Hippocampal formation (tissue), 2 donors: Measurements from ENCODE around the gene C16orf74.

Experiments
- DNase-seq, 2 donors: peaks; one replicate each; lab custom pipeline; 2025; lab: John Stamatoyannopoulos, UW

Gene C16orf74

DNA sequence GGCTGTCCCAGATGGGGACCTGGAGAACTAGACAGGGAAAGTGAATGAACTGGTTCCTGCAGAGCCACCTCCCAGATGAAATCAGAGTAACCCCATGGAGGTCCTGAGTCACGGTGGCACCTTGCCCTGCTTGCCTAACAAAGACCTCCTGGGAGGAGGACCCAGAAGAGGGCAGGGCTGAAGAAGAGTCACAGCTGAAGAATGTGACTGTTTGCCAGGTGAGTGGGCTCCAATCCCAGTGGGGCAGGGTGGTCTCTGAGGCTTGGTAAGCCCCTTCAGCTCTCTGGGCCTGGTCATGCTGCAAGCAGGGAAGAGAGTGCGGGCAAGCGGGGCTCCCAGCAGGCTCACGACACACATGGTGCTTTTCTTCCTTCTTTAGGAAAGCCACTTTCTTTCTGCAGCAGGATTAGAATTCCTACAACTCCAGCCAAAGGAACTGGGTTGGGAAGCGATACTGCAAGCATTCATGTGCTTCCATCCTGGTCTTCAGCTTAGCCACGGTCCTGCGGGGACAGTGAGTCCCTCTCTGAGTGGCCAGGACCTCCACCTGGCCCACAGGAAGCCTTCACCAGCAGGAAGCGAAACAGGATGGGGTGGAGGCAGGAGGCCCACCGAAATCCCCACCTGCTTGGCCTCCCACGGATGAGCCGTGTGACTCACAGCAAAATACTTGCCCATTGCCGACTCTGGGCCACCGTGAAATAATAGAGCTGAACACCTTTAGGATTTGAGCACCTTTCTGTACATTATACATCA, 4.3 kb downstream of the C16orf74 start:
- no peak for DNase-seq

DNA sequence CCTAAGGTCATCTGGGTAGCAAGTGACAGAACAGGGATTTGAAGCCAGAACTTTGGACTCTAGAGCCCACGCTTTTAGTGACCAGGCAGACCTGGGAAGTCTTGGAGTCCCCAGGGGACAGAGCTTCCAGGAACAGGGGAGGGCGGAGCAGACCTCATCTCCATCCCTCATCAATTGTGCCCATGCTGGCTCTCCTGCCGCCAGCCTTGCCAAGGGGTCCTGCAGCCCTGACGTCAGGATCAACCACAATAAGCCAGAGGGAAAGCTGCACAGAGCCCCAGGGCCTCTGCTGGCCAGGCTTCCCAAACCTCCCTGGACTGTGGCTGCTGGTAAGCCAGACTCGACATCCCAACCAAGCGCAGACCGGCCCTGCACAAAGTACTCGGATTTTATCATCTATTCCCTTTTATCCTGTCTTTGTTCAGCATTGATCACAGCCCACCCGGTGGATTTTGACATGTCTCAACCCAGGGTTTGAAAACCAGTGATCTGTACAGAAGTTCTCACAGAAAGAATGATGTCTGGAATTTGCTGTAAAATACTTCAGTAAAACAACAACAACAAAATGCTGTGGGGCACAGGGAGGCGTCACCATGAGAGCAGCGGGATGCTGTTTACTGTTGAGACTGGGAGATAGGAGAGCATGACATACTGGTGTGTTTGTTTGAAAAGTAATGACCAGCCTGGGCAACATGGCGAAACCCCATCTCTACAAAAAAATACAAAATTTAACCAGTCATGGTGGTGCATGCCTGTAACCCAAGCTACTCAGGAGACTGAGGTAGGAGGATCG, 11.8 kb downstream of the C16orf74 start:
- no peak for DNase-seq

- DNase-seq = no peak
Measured at GRCh38 chr16:85736921-85737320, 14.0 kb downstream of the C16orf74 start.

GRCh38 chr16:85735946-85736345, 14.9 kb downstream of the C16orf74 start:
- DNase-seq = no peak

GRCh38 chr16:85735225-85735635, 15.7 kb downstream of the C16orf74 start:
- no peak for DNase-seq

GRCh38 chr16:85734311-85735017, 16.4 kb downstream of the C16orf74 start:
- no peak for DNase-seq

- DNase-seq = no peak
Measured at GRCh38 chr16:85733839-85734170, 17.1 kb downstream of the C16orf74 start.

GRCh38 chr16:85733155-85733838, 17.6 kb downstream of the C16orf74 start:
- DNase-seq = no peak

- DNase-seq = no peak
Measured at GRCh38 chr16:85731179-85731578, 19.7 kb downstream of the C16orf74 start.

GRCh38 chr16:85730186-85730465, 20.8 kb downstream of the C16orf74 start:
- no peak for DNase-seq

DNA sequence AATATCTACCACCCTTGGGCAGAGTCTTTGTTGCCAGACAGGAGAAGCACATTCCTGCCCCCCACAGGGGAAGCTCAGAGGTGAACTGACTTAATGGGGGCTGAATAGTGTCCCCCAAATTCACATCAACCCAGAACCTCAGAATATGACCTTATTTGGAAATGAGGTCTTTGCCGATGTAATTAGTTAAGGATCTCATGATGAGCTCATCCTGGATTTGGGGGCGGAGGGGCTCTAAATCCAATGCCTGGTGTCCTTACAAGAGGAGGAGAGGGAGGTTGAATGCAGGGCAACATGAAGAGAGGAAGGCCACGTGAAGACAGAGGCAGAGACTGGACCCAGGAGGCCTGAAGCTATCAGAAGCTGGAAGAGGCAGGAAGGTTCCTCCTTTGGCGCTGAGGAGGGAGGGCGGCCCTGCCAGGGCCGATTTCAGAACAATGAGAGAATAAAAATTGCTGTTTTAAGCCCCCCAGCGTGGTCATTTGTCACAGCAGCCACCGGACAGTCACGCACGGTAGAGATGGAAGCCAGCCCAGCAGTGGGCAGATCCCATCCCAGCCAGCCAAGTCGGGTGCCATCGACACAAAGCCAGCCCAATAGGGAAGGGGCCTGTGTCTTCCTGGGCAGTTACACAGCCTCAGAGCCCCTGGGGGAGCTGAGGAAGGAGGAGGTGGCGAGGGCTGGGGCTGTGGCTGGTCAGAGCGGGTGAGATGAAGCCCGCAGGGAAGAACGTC, 21.3 kb downstream of the C16orf74 start:
- DNase-seq = no peak

DNA sequence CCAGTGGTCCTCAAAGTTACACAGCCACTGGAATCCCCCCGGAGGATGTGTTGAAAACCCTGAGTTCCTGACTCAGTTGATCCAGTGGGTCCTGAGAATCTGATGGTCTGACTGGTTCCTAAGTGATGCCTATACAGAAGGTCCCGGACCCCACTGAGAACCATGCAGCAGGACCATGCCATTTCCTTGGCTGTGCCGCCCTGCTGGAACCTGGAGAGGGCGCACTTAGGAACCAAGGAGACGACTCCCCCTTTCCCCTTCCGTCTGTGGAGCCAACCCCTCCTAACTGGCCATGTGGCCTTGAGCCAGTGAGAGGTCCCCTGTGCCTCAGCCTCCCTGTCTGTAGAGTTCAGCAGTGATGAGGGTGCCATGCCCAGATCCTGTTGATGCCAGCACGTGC, 22.0 kb downstream of the C16orf74 start:
- DNase-seq = no peak

DNA sequence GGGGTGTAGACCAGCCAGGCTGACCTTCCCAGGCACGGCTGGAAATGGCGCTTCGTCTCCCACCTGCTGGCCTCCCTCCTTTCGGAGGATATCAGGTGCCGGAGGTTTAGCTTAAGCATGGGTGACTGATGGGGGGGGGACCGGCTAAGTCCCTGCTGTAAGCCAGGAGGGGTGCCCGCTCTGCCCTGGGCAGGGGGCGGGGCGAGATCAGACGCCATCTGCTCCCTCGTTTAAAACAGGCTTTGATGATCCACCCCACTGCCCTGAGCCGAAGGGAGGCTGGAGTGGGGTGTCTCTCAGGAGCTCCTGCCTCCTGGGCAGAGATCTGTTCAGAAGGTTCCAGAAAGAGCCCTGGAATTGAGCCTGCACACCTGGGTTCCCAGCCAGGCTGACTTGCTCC, 26.0 kb downstream of the C16orf74 start:
- no peak for DNase-seq

DNA sequence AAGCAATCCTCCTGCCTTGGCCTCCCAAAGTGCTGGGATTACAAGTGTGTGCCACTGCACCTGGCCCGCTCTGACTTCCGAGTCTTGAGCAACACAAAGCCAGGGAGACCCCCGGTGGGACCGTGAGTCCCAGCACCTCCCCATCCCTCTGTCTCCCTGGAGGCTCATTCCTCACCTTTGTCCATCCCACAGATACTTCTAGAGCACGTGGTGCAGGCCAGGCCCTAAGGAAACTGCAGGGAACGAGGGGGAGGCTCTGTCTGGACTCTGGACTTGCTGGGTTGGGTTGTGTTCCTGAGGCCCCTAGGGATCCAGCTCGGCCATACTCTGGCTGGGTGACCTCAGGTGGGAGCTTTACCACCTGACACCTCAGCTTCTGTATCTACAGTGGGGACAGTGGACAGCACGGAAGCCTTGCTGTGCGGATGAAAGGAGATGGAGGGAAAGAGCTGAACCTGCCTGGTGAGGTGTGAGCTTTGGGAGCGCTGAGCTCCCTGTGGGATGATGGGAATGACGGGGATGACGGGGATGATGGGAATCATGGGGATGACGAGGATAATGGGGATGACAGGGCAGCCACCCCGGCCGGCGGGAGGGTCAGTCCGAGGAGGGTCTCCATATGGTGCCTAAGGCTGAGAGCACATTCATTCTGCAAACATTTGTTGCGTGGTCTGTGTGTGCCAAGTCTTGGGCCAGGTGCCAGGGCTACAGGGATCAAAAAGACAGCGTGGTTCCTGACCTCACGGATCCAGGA, 26.6 kb downstream of the C16orf74 start:
- DNase-seq = no peak

DNA sequence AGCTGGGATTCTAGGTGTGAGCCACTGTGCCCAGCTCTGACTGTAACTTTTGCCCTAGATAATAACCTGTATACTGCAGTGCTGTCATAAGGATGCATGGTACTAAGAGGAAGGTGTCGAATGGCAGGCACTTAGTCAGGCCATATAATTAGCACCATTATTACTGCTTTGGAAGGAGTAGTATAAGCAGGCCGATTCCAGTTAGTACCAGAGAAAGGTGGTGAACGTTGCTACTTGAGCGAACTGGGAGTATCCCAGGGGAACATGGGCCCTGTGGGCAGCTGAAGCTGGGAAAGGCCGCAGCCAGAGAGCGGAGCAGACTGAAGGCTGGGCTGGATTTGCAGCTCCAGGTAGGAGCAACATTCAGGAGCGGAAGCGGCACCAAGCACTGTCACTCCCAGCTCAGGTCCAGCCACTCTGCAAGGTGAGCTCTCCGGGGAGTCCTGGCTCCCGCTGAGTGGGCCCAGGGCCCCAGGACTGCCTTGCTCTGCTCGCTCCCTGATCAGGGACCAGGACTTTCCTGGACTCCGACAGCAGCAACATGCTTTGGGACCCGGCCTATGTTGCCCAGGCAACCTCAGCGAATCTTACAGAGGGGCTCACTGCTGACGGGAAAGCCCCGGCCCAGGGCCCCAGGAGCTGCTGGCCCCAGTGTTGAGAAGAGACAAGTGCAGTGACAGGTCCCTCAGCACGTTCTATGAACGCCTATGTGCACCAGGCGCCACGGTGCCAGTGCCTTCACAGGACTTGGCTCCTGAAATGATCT, 28.6 kb downstream of the C16orf74 start:
- DNase-seq = no peak

- DNase-seq = no peak
Measured at GRCh38 chr16:85720302-85720637, 30.6 kb downstream of the C16orf74 start.

- DNase-seq = no peak
Measured at GRCh38 chr16:85719605-85720301, 31.1 kb downstream of the C16orf74 start.

- no peak for DNase-seq
Measured at GRCh38 chr16:85718682-85719081, 32.2 kb downstream of the C16orf74 start.

DNA sequence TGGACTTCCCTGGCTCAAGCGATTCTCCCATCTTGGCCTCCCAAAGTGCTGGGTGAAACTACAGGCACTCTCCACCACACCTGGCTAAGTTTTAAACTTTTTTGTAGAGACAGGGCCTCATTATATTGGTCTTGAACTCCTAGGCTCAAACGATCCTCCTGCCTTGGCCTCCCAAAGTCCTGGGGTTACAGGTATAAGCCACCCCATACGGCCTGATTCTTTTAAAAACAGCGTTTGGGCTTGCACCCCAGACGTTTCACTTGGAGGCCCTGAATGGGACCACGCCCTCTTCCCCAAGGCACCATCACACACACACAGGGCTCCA, 32.8 kb downstream of the C16orf74 start:
- DNase-seq = no peak
